SK-N-SH (cell line): Measurements from ENCODE around the gene IRF9. TPM values are rescaled to one million over a fixed set of nuclear protein-coding genes. Genes with fewer than 3 reads are reported as not detected.

ENCODE experiments used
- CTCF ChIA-PET: fragments of 300-600, 350-600 bp; formaldehyde crosslinking; extraction: SDS; loops from one replicate; lab custom pipeline; 2021; lab: Yijun Ruan, JAX
- POLR2A ChIA-PET: fragments of 350-600 bp; sonication (Branson Sonifier 250); formaldehyde crosslinking; extraction: SDS; loops from one replicate; lab custom pipeline; 2020; ENCODE audit warnings: antibody characterized with exemption, inconsistent platforms; lab: Yijun Ruan, JAX
- DNase-seq: peaks from one replicate; pipeline ENCODE4 v3.0.0; 2012
- H2AFZ ChIP-seq: fragments of 200-600 bp; sonication (generic); 2 replicates; pipeline ENCODE4 v1.8.1; 2016; ENCODE audit warnings: antibody characterized with exemption, mild to moderate bottlenecking, low read depth
- H3F3A ChIP-seq: fragments of 200-600 bp; sonication (generic); replicated peaks from 2 replicates; pipeline ENCODE3; 2016; ENCODE audit warnings: antibody characterized with exemption, mild to moderate bottlenecking; ENCODE audit not compliant: insufficient read depth
- H3K27ac ChIP-seq, 2 experiments: fragments of 200-500 bp in 1 of 2; fragments of 200-600 bp in 1 of 2; sonication (Bioruptor generic) in 1 of 2; sonication (generic), shearing (Covaris generic) in 1 of 2; 2 replicates each; pipeline versions ENCODE4 v1.5.1 to v1.6.1; 2014 to 2016; ENCODE audit warnings: low read depth in 2 of 2, inconsistent platforms in 1 of 2, low read length in 1 of 2, mild to moderate bottlenecking in 1 of 2, mixed read lengths in 1 of 2
- H3K27me3 ChIP-seq: fragments of 200-600 bp; sonication (generic), shearing (Covaris generic); 2 replicates; pipeline ENCODE4 v1.6.1; 2016; ENCODE audit warnings: mixed run types; ENCODE audit not compliant: insufficient read depth
- H3K36me3 ChIP-seq, 2 experiments: fragments of 200-500 bp in 1 of 2; fragments of 200-600 bp in 1 of 2; sonication (Bioruptor generic) in 1 of 2; sonication (generic) in 1 of 2; replicated peaks in 1 of 2; 2 replicates each; pipeline versions ENCODE3 to v1.5.1; 2014 to 2016; ENCODE audit warnings: low read length in 1 of 2, mild to moderate bottlenecking in 1 of 2; ENCODE audit not compliant: insufficient read depth in 2 of 2, control insufficient read depth in 1 of 2
- H3K4me1 ChIP-seq, 2 experiments: fragments of 200-500 bp in 1 of 2; fragments of 200-600 bp in 1 of 2; sonication (Bioruptor generic) in 1 of 2; sonication (generic), shearing (Covaris generic) in 1 of 2; 2 replicates each; pipeline versions ENCODE4 v1.5.1 to v1.6.1; 2014 to 2016; ENCODE audit warnings: low read depth in 1 of 2, low read length in 1 of 2, mixed run types in 1 of 2; ENCODE audit not compliant: insufficient read depth in 2 of 2, control insufficient read depth in 1 of 2
- H3K4me2 ChIP-seq: fragments of 200-600 bp; sonication (generic), shearing (Covaris generic); 2 replicates; pipeline ENCODE4 v1.6.1; 2017; ENCODE audit warnings: mixed run types
- H3K4me3 ChIP-seq, 2 experiments: fragments of 200-500 bp in 1 of 2; fragments of 200-600 bp in 1 of 2; sonication (Bioruptor generic) in 1 of 2; sonication (generic), shearing (Covaris generic) in 1 of 2; 2 replicates each; pipeline versions ENCODE4 v1.5.1 to v1.8.1; 2014 to 2016; ENCODE audit warnings: low read depth in 2 of 2, inconsistent platforms in 1 of 2, low read length in 1 of 2, mild to moderate bottlenecking in 1 of 2, mixed read lengths in 1 of 2, moderate library complexity in 1 of 2
- H3K79me2 ChIP-seq: fragments of 200-600 bp; sonication (generic); 2 replicates; pipeline ENCODE4 v1.8.1; 2017; ENCODE audit warnings: mild to moderate bottlenecking; ENCODE audit not compliant: insufficient read depth
- H3K9ac ChIP-seq: fragments of 200-600 bp; sonication (generic); 2 replicates; pipeline ENCODE4 v1.6.1; 2017; ENCODE audit warnings: mixed run types
- H3K9me2 ChIP-seq: fragments of 200-600 bp; sonication (generic); 2 replicates; pipeline ENCODE4 v1.6.1; 2017; ENCODE audit warnings: mixed run types
- H3K9me3 ChIP-seq: fragments of 200-600 bp; sonication (generic); 2 replicates; pipeline ENCODE4 v1.6.1; 2017; ENCODE audit warnings: mixed run types, mild to moderate bottlenecking, moderate library complexity
- H4K20me1 ChIP-seq: fragments of 200-600 bp; sonication (generic); 2 replicates; pipeline ENCODE4 v1.6.1; 2017; ENCODE audit warnings: mild to moderate bottlenecking, mixed run types; ENCODE audit not compliant: insufficient read depth
- EZH2phosphoT487 ChIP-seq: fragments of 200-600 bp; sonication (generic); IDR thresholded peaks from 2 replicates; pipeline ENCODE4 v1.6.1; 2017; ENCODE audit warnings: low read depth, mixed run types, mild to moderate bottlenecking, antibody characterized with exemption, moderate library complexity, borderline replicate concordance
- FOSL2 ChIP-seq: IDR thresholded peaks from 2 replicates; pipeline ENCODE4 v1.4.0; 2012; ENCODE audit warnings: low read depth, mild to moderate bottlenecking, moderate library complexity, borderline replicate concordance
- FOXM1 ChIP-seq: IDR thresholded peaks from 2 replicates; pipeline ENCODE4 v1.4.0; 2012; ENCODE audit warnings: low read depth, mild to moderate bottlenecking
- IRF3 ChIP-seq: fragments of 150-350 bp; IDR thresholded peaks from 2 replicates; pipeline ENCODE4 v1.6.1; 2016; ENCODE audit warnings: mild to moderate bottlenecking, low read depth, low read length
- JUND ChIP-seq: IDR thresholded peaks from 2 replicates; pipeline ENCODE4 v1.4.0; 2012
- NRF1 ChIP-seq: IDR thresholded peaks from 2 replicates; pipeline ENCODE4 v1.6.1; 2012; ENCODE audit warnings: low read depth, mild to moderate bottlenecking, low read length
- POLR2AphosphoS5 ChIP-seq: IDR thresholded peaks from 2 replicates; pipeline ENCODE4 v1.6.1; 2012; ENCODE audit warnings: low read depth, low read length
- RCOR1 ChIP-seq: fragments of 150-350 bp; IDR thresholded peaks from 2 replicates; pipeline ENCODE4 v1.6.1; 2017; ENCODE audit warnings: antibody characterized with exemption, low read length
- RFX5 ChIP-seq: IDR thresholded peaks from 2 replicates; pipeline ENCODE4 v1.6.1; 2012; ENCODE audit warnings: mild to moderate bottlenecking, improper control_type of control experiment, low read length
- SIN3A ChIP-seq: IDR thresholded peaks from 2 replicates; pipeline ENCODE4 v1.6.1; 2012; ENCODE audit warnings: low read depth, mild to moderate bottlenecking, low read length, moderate library complexity, borderline replicate concordance
- SMC3 ChIP-seq: IDR thresholded peaks from 2 replicates; pipeline ENCODE4 v1.6.1; 2012; ENCODE audit warnings: low read depth, low read length, improper control_type of control experiment
- TCF12 ChIP-seq: IDR thresholded peaks from 2 replicates; pipeline ENCODE4 v1.4.0; 2012
- YY1 ChIP-seq: IDR thresholded peaks from 2 replicates; pipeline ENCODE4 v1.4.0; 2012; ENCODE audit warnings: low read depth, mild to moderate bottlenecking
- ZBTB33 ChIP-seq: IDR thresholded peaks from 2 replicates; pipeline ENCODE4 v1.4.0; 2012; ENCODE audit warnings: low read depth, borderline replicate concordance
- WGBS: methylation state at CpG from one replicate; pipeline ENCODE4 v1.1.6; 2017; ENCODE audit warnings: low lambda C conversion rate; 5-methylcytosine and 5-hydroxymethylcytosine counted together
- polyA plus RNA-seq, 3 experiments: library from polyadenylated mRNA; depleted of rRNA; stranded (reverse); fragments of >200 nt; gene quantifications; 2 replicates each; pipeline ENCODE4 v1.2.3, GENCODE V29; 2012

Gene IRF9
- polyA plus RNA-seq, 1 of the 3 experiments (the other 2 are of a cell fraction) = 37.6 TPM

- H3K4me3 ChIP-seq = no peak overlapping the region
- TF ChIP-seq SIN3A (no peak), IRF3 (no peak), RFX5 (no peak), ZBTB33 (no peak)
- H3K36me3 ChIP-seq = peaks cover 16 to 48% of the 10 kb centered on the region in 2 experiments
- H4K20me1 ChIP-seq = peaks cover 4% of the 10 kb centered on the region; the same call in 1 of the 2 replicates
- WGBS = 92% methylated on average over 9 of the region's 14 CpGs
- no peak overlapping the region for H3K9ac ChIP-seq
- H3F3A ChIP-seq = peaks cover 15% of the 10 kb centered on the region
- H3K79me2 ChIP-seq = peaks cover 23% of the 10 kb centered on the region
- H3K4me1 ChIP-seq = peaks cover 4 to 22% of the 10 kb centered on the region in 2 experiments; a peak in 1 of 4 replicates
- ChIA-PET POLR2A (interaction anchor here (0.9 kb wide), 1 partner anchor 16 kb away, joined by 4 read pairs; no protein-coding TSS in a partner anchor), CTCF (interaction anchor here (0.9 kb wide), 1 partner anchor 14 kb away, joined by 3 read pairs; no protein-coding TSS in a partner anchor)
- no peaks in the 10 kb centered on the region for H3K9me3 ChIP-seq
- no peak overlapping the region for H3K4me2 ChIP-seq
- H3K27me3 ChIP-seq = no peaks in the 10 kb centered on the region
- no peak for DNase-seq
- H3K9me2 ChIP-seq = no peaks in the 10 kb centered on the region
- H2AFZ ChIP-seq = no peak overlapping the region
- H3K27ac ChIP-seq = no peak overlapping the region
Observed at GRCh38 chr14:24164518-24164991, 3.5 kb downstream of the IRF9 start.

- ChIA-PET CTCF (interaction anchor here (0.8 kb wide), 1 partner anchor 107 kb away, joined by 3 read pairs; no protein-coding TSS in a partner anchor), POLR2A (no interaction called here)
- Histone ChIP-seq H3K4me2 (no peak overlapping the region), H3F3A (peaks cover 3% of the 10 kb centered on the region), H3K36me3 (peaks cover 16 to 40% of the 10 kb centered on the region in 2 experiments), H3K4me3 (no peak overlapping the region), H3K79me2 (peaks cover 23% of the 10 kb centered on the region), H3K4me1 (peaks cover under 1 to 15% of the 10 kb centered on the region in 2 experiments; a peak in 1 of 4 replicates), H3K9ac (no peak overlapping the region), H2AFZ (no peak overlapping the region), H3K27me3 (no peaks in the 10 kb centered on the region), H3K9me2 (no peaks in the 10 kb centered on the region), H3K27ac (no peak overlapping the region), H3K9me3 (no peaks in the 10 kb centered on the region), H4K20me1 (peaks cover under 1% of the 10 kb centered on the region; the same call in 1 of the 2 replicates)
- TF ChIP-seq IRF3 (no peak), JUND (no peak), TCF12 (no peak), SMC3 (no peak), RCOR1 (no peak), RFX5 (no peak), SIN3A (no peak), EZH2phosphoT487 (no peak), FOSL2 (no peak), FOXM1 (no peak), YY1 (no peak), NRF1 (no peak), POLR2AphosphoS5 (no peak)
- 94% methylated on average over 5 of the region's 5 CpGs for WGBS
- DNase-seq = no peak
Observed at GRCh38 chr14:24165785-24166184, 4.7 kb downstream of the IRF9 start.
